Tibial artery (tissue), 4 donors: Measurements from ENCODE around the gene CXCL11.
"Not testable (repeated sequence)": the region's sequence is repeated elsewhere in the genome, so short reads cannot be mapped to it uniquely, and the experiment has no call there.

Experiments used
- DNase-seq, 2 donors: peaks; one replicate each; pipeline ENCODE4 v3.0.0-alpha.2; 2019
- H3K27ac ChIP-seq, 2 donors: fragments of 200-600 bp; sonication (generic) in 1 of 2; 1 replicate in 1 of 2; 2 replicates in 1 of 2; pipeline ENCODE4 v1.5.1; 2018 to 2019; ENCODE audit warnings: mild to moderate bottlenecking in 1 of 2
- H3K27me3 ChIP-seq, 2 donors: fragments of 200-600 bp; sonication (generic) in 1 of 2; one replicate each; pipeline versions ENCODE4 v1.5.1 to v1.6.0; 2016 to 2019
- H3K36me3 ChIP-seq, 3 donors: fragments of 200-600 bp; sonication (generic) in 2 of 3; one replicate each; pipeline ENCODE4 v1.5.1; 2016 to 2019; ENCODE audit warnings: mild to moderate bottlenecking in 2 of 3
- H3K4me1 ChIP-seq, 4 donors: fragments of 200-600 bp; sonication (generic) in 2 of 4; 1 replicate in 3 of 4; 2 replicates in 1 of 4; pipeline ENCODE4 v1.5.1; 2016 to 2019
- H3K4me3 ChIP-seq, 2 donors: fragments of 200-600 bp; sonication (generic) in 1 of 2; 1 replicate in 1 of 2; 2 replicates in 1 of 2; pipeline ENCODE4 v1.5.1; 2018 to 2019; ENCODE audit warnings: mild to moderate bottlenecking in 2 of 2
- H3K9me3 ChIP-seq, 3 donors: fragments of 200-600 bp; sonication (generic) in 1 of 3; one replicate each; pipeline ENCODE4 v1.5.1; 2016 to 2019
- CTCF ChIP-seq, 2 experiments: fragments of 200-600 bp in 1 of 2; fragments of 450-650 bp in 1 of 2; IDR thresholded peaks; one replicate each; pipeline ENCODE4 v1.5.1; 2017 to 2019; ENCODE audit warnings: antibody characterized with exemption in 2 of 2, mild to moderate bottlenecking in 1 of 2, moderate library complexity in 1 of 2
- intact Hi-C: fragments of 100-400 bp; cut with DNase I; formaldehyde crosslinking; loops from one replicate; pipeline ENCODE4 v1.15.0; 2023; ENCODE audit warnings: low total_unique reads

The CXCL11 gene

GRCh38 chr4:76055421-76055820 is 19.6 kb upstream of the CXCL11 start:
- Histone ChIP-seq H3K4me3 (no peak overlapping the region), H3K27ac (no peak overlapping the region), H3K36me3 (no peaks in the 10 kb centered on the region), H3K9me3 (no peaks in the 10 kb centered on the region), H3K4me1 (no peaks in the 10 kb centered on the region), H3K27me3 (peaks cover 0 to 17% of the 10 kb centered on the region in 2 donors)
- intact Hi-C loops, result no loop called here
- DNase-seq, result no peak
- no peak for TF ChIP-seq CTCF (IDR thresholded peaks at IDR 0.05)

- no peak for DNase-seq
- Histone ChIP-seq H3K36me3 (no peaks in the 10 kb centered on the region), H3K27me3 (peaks cover 0 to 17% of the 10 kb centered on the region in 2 donors), H3K4me1 (no peaks in the 10 kb centered on the region), H3K27ac (no peak overlapping the region), H3K4me3 (no peak overlapping the region), H3K9me3 (no peaks in the 10 kb centered on the region)
- no peak for TF ChIP-seq CTCF (IDR thresholded peaks at IDR 0.05)
- intact Hi-C loops, result no loop called here
These were observed 19.1 kb upstream of the CXCL11 start for GRCh38 chr4:76055016-76055415.

DNA sequence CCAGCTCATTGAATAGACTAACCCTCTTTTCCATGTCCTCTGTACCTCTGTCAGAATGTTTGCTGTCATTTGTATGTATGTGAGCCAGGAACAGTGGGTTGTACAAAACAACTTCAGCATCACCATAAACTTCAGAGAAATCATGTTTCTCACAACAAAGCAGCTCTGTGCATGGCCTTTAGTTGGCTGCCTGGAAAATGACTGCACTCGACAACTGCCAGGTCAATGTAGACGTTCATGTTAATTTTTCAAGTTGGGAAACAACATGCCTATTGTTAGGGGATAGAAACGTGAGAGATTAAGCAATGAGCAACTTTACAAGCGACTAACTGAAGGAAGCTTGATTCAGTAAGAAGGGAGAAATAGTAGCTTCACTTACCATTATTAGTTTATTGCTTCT is 17.9 kb upstream of the CXCL11 start:
- Histone ChIP-seq H3K27ac (no peak overlapping the region), H3K27me3 (peaks cover 0 to 17% of the 10 kb centered on the region in 2 donors), H3K4me3 (no peak overlapping the region), H3K36me3 (no peaks in the 10 kb centered on the region), H3K4me1 (no peaks in the 10 kb centered on the region), H3K9me3 (no peaks in the 10 kb centered on the region)
- no peak for DNase-seq
- no peak for TF ChIP-seq CTCF (IDR thresholded peaks at IDR 0.05)
- intact Hi-C loops, result no loop called here

DNA sequence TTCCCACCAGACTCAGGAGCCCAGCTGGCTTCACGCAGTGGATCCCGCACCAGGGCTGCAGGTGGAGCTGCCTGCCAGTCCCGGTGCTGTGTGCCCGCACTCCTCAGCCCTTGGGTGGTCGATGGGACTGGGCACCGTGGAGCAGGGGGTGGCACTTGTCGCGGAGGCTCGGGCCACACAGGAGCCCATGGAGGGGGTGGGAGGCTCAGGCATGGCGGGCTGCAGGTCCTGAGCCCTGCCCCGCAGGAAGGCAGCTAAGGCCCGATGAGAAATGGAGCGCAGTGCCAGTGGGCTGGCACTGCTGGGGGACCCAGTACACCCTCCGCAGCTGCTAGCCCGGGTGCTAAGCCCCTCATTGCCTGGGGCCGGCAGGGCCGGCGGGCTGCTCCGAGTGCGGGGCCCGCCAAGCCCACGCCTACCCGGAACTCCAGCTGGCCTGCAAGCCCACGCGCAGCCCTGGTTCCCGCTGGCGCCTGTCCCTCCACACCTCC is 14.7 kb upstream of the CXCL11 start:
- H3K4me3 ChIP-seq, H3K4me1 ChIP-seq, H3K9me3 ChIP-seq, H3K27me3 ChIP-seq, DNase-seq, H3K27ac ChIP-seq, H3K36me3 ChIP-seq, intact Hi-C loops: not testable (repeated sequence)

DNA sequence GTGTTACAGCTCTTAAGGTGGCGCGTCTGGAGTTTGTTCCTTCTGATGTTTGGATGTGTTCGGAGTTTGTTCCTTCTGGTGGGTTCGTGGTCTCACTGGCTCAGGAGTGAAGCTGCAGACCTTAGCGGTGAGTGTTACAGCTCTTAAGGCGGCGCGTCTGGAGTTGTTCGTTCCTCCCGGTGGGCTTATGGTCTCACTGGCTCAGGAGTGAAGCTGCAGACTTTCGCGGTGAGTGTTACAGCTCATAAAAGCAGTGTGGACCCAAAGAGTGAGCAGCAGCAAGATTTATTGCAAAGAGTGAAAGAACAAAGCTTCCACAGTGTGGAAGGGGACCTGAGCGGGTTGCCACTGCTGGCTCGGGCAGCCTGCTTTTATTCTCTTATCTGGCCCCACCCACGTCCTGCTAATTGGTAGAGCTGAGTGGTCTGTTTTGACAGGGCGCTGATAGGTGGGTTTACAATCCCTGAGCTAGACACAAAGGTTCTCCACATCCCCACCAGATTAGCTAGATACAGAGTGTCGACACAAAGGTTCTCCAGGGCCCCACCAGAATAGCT is 14.1 kb upstream of the CXCL11 start:
- intact Hi-C loops, result not testable (repeated sequence)

DNA sequence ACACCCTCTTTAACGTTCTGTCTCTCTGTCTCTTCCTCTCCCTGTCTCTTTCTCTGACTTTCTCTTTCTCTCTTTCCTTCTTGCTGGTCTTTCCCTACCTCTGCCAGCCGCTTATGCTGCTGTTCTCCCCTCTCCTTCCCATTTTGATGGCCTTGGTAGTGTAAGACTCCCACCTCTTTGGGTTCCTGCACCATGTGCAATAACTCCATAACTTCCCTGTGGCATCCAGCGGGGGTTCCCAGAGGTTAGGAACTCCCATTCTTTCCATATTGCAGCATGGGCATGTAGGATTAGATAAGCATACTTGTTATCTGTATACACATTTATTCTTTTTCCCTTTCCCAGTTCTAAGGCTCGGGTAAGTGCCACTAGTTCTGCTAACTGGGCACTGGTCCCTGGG is 8.8 kb upstream of the CXCL11 start:
- H3K9me3 ChIP-seq, H3K27ac ChIP-seq, H3K36me3 ChIP-seq, H3K4me1 ChIP-seq, intact Hi-C loops, DNase-seq, H3K4me3 ChIP-seq, H3K27me3 ChIP-seq: not testable (repeated sequence)

More for the DNA sequence above, 14.1 kb upstream of the CXCL11 start:
- H3K4me3 ChIP-seq, H3K36me3 ChIP-seq, H3K4me1 ChIP-seq, H3K9me3 ChIP-seq, DNase-seq, H3K27ac ChIP-seq, H3K27me3 ChIP-seq: not testable (repeated sequence)

DNA sequence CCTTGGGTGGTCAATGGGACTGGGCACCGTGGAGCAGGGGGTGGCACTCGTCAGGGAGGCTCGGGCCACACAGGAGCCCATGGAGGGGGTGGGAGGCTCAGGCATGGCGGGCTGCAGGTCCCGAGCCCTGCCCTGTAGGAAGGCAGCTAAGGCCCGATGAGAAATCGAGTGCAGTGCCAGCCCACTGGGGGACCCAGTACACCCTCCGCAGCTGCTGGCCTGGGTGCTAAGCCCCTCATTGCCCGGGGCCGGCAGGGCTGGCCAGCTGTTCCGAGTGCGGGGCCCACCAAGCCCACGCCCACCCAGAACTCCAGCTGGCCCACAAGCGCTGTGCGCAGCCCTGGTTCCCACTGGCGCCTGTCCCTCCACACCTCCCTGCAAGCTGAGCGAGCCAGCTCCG is 7.4 kb upstream of the CXCL11 start:
- H3K36me3 ChIP-seq, H3K27ac ChIP-seq, DNase-seq, H3K27me3 ChIP-seq, H3K4me1 ChIP-seq, H3K9me3 ChIP-seq, intact Hi-C loops, H3K4me3 ChIP-seq: not testable (repeated sequence)

GRCh38 chr4:76042241-76042998 is 6.5 kb upstream of the CXCL11 start:
- H3K27me3 ChIP-seq, H3K27ac ChIP-seq, H3K4me1 ChIP-seq, H3K36me3 ChIP-seq, H3K9me3 ChIP-seq, H3K4me3 ChIP-seq, intact Hi-C loops, DNase-seq: not testable (repeated sequence)
